AG09309 (cell line): ENCODE data around the gene ANKS4B.

Experiments
- DNase-seq: peaks from one replicate; pipeline ENCODE4 v3.0.0-alpha.2; 2010; ENCODE audit warnings: low read depth
- H3K4me3 ChIP-seq: 2 replicates; pipeline ENCODE4 v1.5.1; 2011; ENCODE audit warnings: mild to moderate bottlenecking, low read depth, low read length, moderate library complexity; ENCODE audit not compliant: control insufficient read depth
- TF ChIP-seq, protein P1 (sequence below): IDR thresholded peaks from 2 replicates; pipeline ENCODE4 v1.5.1; 2011; ENCODE audit warnings: mild to moderate bottlenecking, low read depth, low read length, inconsistent platforms; ENCODE audit not compliant: insufficient read depth, control insufficient read depth; ENCODE audit errors: missing control alignments

ANKS4B gene

DNA sequence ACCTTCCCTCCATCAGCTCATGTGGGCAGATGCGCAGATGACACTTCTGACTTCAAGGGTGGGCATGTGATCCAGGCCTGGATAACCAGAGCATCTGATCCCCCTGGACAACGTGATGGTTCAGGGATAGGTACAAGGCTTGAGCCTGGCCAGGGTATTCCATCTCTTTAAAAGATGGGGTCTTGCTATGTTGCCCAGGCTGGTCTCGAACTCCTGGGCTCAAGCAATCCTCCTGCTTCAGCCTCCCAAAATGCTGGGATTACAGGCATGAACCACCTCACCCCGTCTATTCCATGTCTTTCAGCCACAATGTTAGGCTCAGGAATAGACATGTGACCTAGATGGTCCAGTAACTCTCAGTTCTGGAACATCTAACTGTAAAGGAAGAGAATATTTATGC lies 23.8 kb downstream of the ANKS4B start:
- DNase-seq: no peak
- TF ChIP-seq, protein P1, sequence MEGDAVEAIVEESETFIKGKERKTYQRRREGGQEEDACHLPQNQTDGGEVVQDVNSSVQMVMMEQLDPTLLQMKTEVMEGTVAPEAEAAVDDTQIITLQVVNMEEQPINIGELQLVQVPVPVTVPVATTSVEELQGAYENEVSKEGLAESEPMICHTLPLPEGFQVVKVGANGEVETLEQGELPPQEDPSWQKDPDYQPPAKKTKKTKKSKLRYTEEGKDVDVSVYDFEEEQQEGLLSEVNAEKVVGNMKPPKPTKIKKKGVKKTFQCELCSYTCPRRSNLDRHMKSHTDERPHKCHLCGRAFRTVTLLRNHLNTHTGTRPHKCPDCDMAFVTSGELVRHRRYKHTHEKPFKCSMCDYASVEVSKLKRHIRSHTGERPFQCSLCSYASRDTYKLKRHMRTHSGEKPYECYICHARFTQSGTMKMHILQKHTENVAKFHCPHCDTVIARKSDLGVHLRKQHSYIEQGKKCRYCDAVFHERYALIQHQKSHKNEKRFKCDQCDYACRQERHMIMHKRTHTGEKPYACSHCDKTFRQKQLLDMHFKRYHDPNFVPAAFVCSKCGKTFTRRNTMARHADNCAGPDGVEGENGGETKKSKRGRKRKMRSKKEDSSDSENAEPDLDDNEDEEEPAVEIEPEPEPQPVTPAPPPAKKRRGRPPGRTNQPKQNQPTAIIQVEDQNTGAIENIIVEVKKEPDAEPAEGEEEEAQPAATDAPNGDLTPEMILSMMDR: no peak
- H3K4me3 ChIP-seq: no peak overlapping the region

DNA sequence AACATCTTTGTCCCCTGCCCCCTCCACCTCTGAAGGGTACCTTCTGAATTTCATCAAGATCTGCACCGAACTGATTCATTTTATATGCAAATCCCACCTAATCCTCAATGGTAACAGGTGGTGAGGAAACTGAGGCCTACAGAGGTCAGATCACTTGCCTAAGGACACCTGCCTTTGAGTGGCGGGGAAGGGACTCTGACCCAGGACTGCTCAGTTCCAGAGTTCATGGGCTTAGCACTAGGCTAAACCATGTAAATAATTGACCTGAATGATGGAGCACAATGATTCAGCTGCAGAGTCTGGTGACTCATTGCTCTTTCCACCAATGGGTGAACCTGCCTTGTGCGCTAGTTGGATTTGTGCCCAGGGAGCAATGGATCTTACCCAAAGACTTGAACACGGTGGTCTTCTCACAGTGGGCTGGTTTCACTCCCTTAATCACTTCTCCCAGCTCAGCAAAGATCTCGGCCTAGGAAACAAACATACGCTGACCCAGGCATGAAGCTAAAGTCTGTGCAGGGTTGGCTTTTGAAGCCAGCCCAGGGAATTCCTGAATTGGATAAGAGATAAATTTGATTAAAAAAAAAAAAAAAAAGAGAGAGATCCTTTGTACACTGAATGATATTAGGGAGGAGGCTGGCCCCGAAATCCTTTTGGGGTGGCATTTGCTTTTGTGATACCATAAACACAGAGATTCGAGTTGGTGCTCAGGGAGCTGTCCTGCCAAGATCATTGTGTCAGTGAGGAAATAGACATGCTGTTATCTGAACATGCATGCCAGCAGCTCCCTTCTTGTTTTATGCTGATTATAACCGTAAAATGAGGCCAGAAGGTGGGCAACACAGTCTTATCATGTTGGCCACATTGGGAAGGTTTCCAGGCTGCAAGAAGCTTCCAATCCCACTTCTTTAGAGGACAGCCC lies 27.6 kb downstream of the ANKS4B start:
- DNase-seq: peak; percentile 16
- TF ChIP-seq, protein P1: no peak
- no peak overlapping the region for H3K4me3 ChIP-seq

GRCh38 chr16:21262779-21263639 lies 29.5 kb downstream of the ANKS4B start:
- DNase-seq: no peak
- no peak overlapping the region for H3K4me3 ChIP-seq
- TF ChIP-seq, protein P1: no peak

GRCh38 chr16:21263640-21264570 lies 30.4 kb downstream of the ANKS4B start:
- H3K4me3 ChIP-seq: no peak overlapping the region
- peak; percentile 5 for DNase-seq
- TF ChIP-seq, protein P1: no peak

DNA sequence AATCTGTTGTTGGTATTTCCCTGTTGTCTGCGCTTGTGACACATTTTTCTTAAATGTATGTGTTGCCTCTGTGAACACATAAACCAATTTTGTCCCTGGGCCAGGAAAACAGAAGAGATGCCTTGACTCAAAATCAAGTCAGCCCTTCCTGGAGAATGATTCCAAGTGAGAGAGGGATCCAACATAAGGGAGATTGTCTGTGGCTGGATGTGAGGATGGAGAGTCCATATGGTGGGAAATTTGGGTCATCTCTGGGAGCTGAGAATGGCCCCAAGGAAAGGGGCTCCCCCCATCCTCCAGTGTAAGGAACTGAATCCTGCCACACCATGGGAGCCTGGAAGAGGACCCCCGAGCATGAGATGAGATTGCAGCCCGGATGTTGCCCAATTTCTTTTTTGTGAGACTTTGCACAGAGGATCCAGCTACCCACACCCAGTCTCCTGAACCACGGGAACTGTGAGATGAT lies 31.1 kb downstream of the ANKS4B start:
- TF ChIP-seq, protein P1: no peak
- DNase-seq: no peak
- no peak overlapping the region for H3K4me3 ChIP-seq

- TF ChIP-seq, protein P1: no peak
- DNase-seq: no peak
- no peak overlapping the region for H3K4me3 ChIP-seq
These were observed 31.8 kb downstream of the ANKS4B start for GRCh38 chr16:21265104-21265837.
